ENCODE results near the gene IFT25. TPM values are rescaled to one million over a fixed set of nuclear protein-coding genes. Genes with fewer than 3 reads are reported as not detected.
"Not testable (repeated sequence)": the region's sequence is repeated elsewhere in the genome, so short reads cannot be mapped to it uniquely, and the experiment has no call there.

The IFT25 gene
- 61.6 and 66.9 TPM in 2 replicates for total RNA-seq

DNA sequence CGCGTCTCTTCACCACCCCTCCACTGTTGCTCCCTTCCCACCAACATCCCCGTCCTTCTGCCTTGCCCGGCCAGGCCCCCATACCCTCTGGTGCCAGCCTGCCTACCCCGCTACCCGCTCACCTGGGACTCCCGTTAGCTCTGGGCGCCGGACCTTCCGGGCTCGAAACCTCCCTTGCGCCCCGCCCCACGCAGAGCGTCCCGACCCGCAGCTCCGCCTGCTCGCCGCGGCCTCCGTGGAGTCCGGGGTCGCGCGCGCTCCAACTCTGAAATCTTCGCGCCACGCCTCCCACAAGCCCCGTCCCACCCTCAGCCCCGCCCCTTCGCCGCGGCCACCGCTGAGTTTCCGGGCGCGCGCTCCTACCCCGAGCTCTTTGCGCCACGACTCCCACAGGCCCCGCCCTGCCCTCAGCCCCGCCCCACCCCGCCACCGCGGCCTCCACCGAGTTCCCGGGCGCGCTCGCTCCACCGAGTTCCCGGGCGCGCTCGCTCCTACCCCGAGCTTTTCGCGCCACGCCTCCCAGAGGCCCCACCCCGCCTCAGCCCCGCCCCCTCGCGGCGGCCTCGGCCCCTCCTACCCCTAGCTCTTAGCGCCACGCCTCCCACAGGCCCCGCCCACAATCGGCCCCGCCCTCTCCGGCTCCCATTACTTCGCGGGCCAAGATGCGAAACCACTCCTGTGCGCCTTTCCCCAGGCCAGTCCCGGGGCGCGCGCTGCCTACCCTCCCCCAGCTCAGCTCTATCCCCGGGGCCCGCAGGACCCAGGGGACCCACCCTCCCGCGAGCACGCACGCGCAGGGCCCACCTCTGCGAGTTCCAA lies at the start of gene IFT25:
IFT25 (minus strand) TSS at position 267 of the 819 bp plus-strand sequence. CDS start 5,617 bp downstream, outside the sequence.
- intact Hi-C loops (cut with micrococcal nuclease) = loop anchor here (1.0 to 5.0 kb wide), 9 partner anchors 27 to 817 kb away; partner anchors contain the start of genes LRP8, NDC1, PARS2 and TCEANC2

DNA sequence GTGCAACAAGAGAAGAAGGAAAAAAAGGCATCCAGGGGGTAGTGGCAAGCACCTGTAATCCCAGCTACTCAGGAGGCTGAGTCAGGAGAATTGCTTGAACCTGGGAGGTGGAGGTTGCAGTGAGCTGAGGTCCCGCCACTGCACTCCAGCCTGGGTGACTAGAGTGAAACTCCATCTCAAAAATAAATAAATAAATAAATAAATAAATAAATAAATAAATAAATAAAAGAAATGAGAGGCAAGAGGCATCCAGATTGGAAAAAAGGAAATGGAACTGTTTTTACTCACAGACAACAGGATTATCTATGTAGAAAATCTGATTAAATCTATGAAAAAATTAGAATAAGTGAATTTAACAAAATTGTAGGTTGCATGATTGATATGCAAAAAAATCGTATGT lies 49.0 kb upstream of the IFT25 start:
- intact Hi-C loops (cut with micrococcal nuclease) = not testable (repeated sequence)

GRCh38 chr1:53992085-53992874 lies 46.8 kb upstream of the IFT25 start:
- intact Hi-C loops (cut with micrococcal nuclease) = no loop called here

- intact Hi-C loops (cut with micrococcal nuclease) = no loop called here
Observed at GRCh38 chr1:53987880-53988279, 42.4 kb upstream of the IFT25 start.

GRCh38 chr1:53986458-53986857 lies 41.0 kb upstream of the IFT25 start:
- intact Hi-C loops (cut with micrococcal nuclease) = no loop called here

- intact Hi-C loops (cut with micrococcal nuclease) = no loop called here
Observed at GRCh38 chr1:53984726-53985125, 39.2 kb upstream of the IFT25 start.

- intact Hi-C loops (cut with micrococcal nuclease) = no loop called here
Observed at GRCh38 chr1:53982763-53983104, 37.2 kb upstream of the IFT25 start.

- intact Hi-C loops (cut with micrococcal nuclease) = no loop called here
Observed at GRCh38 chr1:53982034-53982762, 36.7 kb upstream of the IFT25 start.

DNA sequence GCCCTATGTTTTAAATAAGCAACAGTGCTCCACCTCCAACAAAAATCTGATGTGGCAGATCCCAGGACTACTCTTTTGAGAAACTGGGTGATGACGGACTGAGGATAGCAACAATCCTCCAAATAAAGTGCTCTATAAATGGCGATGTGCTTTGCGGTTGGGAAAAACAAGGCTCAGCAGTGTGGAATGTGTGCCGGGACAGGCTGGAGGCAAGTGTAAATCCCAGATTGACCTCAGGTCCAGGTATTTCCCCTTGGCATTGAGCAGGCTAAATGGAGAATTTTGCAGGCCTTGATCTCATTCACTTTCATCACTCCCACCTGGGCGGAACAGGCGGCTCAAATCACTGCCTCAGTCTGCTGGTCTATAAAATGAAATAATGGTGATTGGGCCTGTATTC lies 35.7 kb upstream of the IFT25 start:
- intact Hi-C loops (cut with micrococcal nuclease) = no loop called here

DNA sequence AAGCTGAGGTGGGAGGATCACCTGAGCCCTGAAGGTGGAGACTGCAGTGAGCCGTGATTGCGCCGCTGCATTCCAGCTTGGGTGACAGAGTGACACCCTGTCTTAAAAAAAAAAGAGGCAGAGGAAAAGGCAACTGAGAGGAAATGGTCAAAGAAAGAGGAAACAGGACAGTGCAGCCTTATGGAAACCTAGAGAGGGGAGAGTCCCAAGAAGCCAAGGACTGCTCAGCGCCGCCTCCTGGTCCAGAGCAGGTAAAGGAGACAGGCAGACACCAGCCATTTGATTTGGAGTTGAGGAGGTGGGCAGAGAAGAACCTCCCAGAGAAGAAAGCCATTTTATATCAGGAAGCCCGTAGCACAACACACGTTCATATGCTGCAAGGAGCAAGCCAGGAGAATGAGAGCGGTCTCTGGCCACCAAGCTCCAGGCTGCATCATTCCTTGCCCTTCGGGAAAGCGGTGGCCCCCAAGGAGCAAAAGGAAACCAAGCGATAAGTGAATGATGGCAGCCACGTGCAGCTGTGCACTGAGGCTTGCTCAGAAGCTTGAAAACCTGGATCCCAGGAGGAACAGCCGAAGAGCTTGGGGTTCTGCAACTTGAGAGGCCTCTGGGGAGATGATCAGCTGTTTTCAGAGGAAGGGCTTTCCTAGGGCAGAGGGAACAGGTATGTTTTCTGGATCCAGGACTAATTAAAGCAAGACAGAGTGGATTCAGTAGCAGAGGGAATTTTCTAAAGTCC lies 34.4 kb upstream of the IFT25 start:
- intact Hi-C loops (cut with micrococcal nuclease) = no loop called here

DNA sequence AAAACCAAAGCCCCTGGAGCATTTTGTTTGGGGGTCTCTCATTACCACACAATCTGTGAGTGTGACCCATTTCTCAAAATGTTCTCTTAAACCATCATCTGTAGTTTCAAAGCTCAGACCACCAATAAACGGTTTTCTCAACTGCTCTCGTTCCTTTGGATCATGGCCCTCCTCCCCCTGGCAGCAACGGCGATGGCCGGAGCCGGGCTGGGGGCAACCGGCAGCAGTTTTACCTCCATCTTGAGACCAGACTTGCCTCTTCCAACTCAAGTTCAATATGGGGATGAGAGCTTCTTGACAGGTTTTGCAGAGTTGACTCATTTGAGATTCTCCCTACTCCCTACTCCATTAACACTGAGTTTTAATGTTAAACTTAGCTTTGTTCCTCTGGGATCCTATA lies 30.4 kb upstream of the IFT25 start:
- intact Hi-C loops (cut with micrococcal nuclease) = no loop called here

DNA sequence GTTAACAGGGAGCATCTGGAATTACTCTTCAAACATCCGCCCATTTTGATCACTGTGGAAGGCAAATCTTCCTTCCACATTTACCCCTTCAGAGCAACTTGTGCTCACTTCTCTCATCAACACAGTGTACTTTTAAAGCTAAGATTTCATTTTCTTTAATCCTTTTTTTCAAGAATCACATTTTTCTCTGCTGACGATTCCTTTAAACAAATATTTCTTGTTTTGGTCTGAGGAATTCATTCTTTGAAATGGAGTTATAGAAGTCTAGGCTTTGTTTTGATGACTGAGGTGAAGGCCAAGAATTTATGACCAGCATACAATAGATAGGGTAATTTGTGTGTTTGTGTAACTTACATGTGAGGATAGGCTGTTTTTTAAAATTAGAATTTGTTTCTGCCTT lies 26.2 kb upstream of the IFT25 start:
- intact Hi-C loops (cut with micrococcal nuclease) = no loop called here

DNA sequence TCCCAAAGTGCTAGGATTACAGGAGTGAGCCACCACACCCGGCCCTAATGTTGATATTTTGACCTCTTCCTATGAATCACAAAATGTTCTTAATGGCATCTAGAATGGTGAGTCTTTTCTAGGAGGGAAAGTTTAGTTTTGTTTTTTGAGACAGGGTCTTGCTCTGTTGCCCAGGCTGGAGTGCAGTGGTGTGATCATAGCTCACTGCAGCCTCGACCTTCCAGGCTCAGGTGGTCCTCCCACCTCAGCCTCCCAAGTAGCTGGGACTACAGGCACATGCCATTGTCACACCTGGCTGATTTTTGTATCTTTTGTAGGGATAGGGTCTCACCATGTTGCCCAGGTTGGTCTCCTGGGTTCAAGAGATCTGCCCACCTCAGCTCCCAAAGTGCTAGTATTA lies 23.8 kb upstream of the IFT25 start:
- intact Hi-C loops (cut with micrococcal nuclease) = not testable (repeated sequence)

- intact Hi-C loops (cut with micrococcal nuclease) = no loop called here
Observed at GRCh38 chr1:53968125-53968513, 22.6 kb upstream of the IFT25 start.

DNA sequence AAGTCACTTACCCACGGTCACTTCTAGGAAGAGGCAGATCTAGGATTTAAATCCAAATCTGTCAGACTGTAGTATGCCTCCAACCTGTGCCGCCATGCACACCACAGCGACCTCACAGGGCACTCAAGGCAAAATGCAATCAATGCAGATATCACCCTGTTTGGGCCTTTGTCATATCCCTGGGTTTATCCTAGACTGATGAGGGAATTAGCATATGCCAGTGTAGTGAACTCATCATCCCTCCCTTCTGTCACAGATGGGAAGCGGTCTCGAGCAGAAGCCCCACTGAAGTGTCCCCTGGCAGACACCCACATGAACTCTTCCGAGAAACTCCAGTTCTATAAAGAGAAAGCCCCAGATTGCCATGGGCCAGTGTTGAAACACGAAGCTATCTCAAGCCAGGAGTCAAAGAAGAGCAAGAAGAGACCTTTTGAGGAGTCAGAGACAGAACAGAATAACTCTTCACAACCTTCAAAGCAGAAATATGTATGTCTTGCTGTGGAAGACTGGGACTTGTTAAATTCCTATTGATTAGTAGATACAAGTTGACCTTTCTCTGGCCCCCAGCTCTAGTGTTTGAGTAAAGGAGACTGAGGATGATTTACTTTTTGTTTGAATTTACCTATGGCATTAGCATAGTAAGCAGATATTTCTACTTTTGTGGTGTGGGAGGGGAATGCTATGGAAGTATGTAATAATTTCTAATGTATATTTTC lies 22.1 kb upstream of the IFT25 start:
- intact Hi-C loops (cut with micrococcal nuclease) = no loop called here

DNA sequence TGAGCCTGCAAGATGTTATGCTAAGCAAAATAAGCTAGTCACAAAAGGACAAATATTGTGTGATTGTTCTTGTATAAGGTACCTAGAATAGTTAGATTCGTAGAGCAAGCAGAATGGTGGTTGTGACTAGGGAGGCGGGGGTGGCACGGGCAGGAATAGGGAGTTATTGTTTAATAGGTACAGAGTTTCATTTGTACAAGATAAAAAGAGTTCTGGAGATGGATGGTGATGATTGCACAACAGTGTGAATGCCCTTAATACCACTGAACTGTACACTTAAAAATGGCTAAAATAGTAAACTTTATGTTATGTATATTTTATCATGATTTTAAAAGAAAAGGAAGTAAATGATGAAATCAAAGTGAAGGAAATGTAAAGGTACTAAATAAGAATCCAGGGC lies 21.3 kb upstream of the IFT25 start:
- intact Hi-C loops (cut with micrococcal nuclease) = no loop called here

DNA sequence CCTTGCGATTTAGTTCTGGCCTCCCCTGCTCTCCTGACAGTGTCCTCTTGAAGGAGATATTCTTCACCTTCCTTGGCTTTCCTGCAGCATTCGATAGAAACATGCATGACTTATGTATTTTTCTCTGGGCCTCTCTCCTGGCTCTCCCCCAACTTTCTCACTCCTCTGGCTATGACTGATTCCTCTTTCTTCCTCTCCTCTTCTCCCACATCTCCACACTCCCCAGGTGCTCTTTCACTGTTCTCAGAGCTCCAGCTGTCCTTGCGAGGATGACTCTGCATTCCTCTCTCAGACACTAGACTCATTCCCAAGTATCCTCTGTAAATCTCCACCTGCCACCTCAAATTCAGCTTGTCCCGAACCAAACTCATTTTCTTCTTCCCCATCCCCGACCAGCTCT lies 18.6 kb upstream of the IFT25 start:
- intact Hi-C loops (cut with micrococcal nuclease) = no loop called here

- intact Hi-C loops (cut with micrococcal nuclease) = no loop called here
Observed at GRCh38 chr1:53963460-53963859, 18.0 kb upstream of the IFT25 start.

DNA sequence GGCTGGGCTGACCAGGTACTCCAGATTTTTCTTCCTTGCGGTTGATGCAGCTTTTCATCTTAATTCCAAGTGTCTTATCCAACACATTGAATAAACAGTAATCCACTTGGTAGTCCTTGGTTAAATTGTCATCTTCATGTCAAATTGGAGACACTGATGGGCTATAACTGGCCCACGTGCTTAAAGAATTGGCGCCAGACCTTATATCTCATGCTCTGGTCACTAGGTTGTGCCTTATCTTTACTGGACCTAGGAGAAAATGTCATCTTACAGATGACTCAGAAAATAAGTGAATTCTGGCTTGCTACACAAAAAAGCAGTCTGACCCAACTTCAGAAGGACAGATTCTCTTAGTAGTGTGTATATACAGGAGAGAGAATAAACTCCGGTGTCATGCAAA lies 16.9 kb upstream of the IFT25 start:
- intact Hi-C loops (cut with micrococcal nuclease) = no loop called here

GRCh38 chr1:53959664-53960250 lies 14.3 kb upstream of the IFT25 start:
- intact Hi-C loops (cut with micrococcal nuclease) = loop anchor here (1.0 kb wide), 1 partner anchor 98 kb away; no protein-coding TSS in a partner anchor
